ENCODE data around the gene AVP. TPM values are rescaled to one million over a fixed set of nuclear protein-coding genes. Genes with fewer than 3 reads are reported as not detected.
A peak's percentile ranks its signal among the peaks of the same experiment; 100 is the strongest.

The AVP gene
- total RNA-seq, 1 donor from 2014 or later: not detected

GRCh38 chr20:3115190-3116107, 30.9 kb upstream of the AVP start:
- DNase-seq (ENCODE audit: low spot score): peak; percentile 71
- peak; percentile 83 for TF ChIP-seq CTCF (IDR thresholded peaks at IDR 0.05)
- H3K36me3 Mint-ChIP-seq (ENCODE audit: low read depth): peaks cover 13% of the 10 kb centered on the region
- peaks cover 2% of the 10 kb centered on the region for H3K4me1 Mint-ChIP-seq (ENCODE audit: low read depth)
- H3K27ac Mint-ChIP-seq (ENCODE audit: unreplicated experiment): no peak overlapping the region
- H3K9me3 Mint-ChIP-seq (ENCODE audit: low read depth): no peaks in the 10 kb centered on the region
- no peaks in the 10 kb centered on the region for H3K27me3 Mint-ChIP-seq (ENCODE audit: low read depth)
- H3K4me3 Mint-ChIP-seq (ENCODE audit: unreplicated experiment): no peak overlapping the region

GRCh38 chr20:3111995-3112394, 27.5 kb upstream of the AVP start:
- Mint-ChIP-seq H3K9me3 (ENCODE audit: low read depth) (no peaks in the 10 kb centered on the region), H3K4me1 (ENCODE audit: low read depth) (peaks cover 2% of the 10 kb centered on the region), H3K4me3 (ENCODE audit: unreplicated experiment) (no peak overlapping the region), H3K27ac (ENCODE audit: unreplicated experiment) (no peak overlapping the region), H3K27me3 (ENCODE audit: low read depth) (no peaks in the 10 kb centered on the region), H3K36me3 (ENCODE audit: low read depth) (peaks cover 14% of the 10 kb centered on the region)
- TF ChIP-seq CTCF (IDR thresholded peaks at IDR 0.05): no peak
- no peak for DNase-seq (ENCODE audit: low spot score)

- H3K4me3 Mint-ChIP-seq (ENCODE audit: unreplicated experiment): no peak overlapping the region
Observed at GRCh38 chr20:3111507-3111906, 27.0 kb upstream of the AVP start.

GRCh38 chr20:3109350-3110302, 25.1 kb upstream of the AVP start:
- no peak overlapping the region for H3K4me3 Mint-ChIP-seq (ENCODE audit: unreplicated experiment)
- H3K4me1 Mint-ChIP-seq (ENCODE audit: low read depth): no peaks in the 10 kb centered on the region
- no peaks in the 10 kb centered on the region for H3K9me3 Mint-ChIP-seq (ENCODE audit: low read depth)
- TF ChIP-seq CTCF (IDR thresholded peaks at IDR 0.05): no peak
- no peak overlapping the region for H3K27ac Mint-ChIP-seq (ENCODE audit: unreplicated experiment)
- H3K27me3 Mint-ChIP-seq (ENCODE audit: low read depth): no peaks in the 10 kb centered on the region
- H3K36me3 Mint-ChIP-seq (ENCODE audit: low read depth): peaks cover 15% of the 10 kb centered on the region
- peak; percentile 86 for DNase-seq (ENCODE audit: low spot score)

More at GRCh38 chr20:3111507-3111906, 27.0 kb upstream of the AVP start:
- peaks cover 2% of the 10 kb centered on the region for H3K4me1 Mint-ChIP-seq (ENCODE audit: low read depth)
- no peak for TF ChIP-seq CTCF (IDR thresholded peaks at IDR 0.05)
- no peak overlapping the region for H3K27ac Mint-ChIP-seq (ENCODE audit: unreplicated experiment)
- no peaks in the 10 kb centered on the region for H3K9me3 Mint-ChIP-seq (ENCODE audit: low read depth)
- no peaks in the 10 kb centered on the region for H3K27me3 Mint-ChIP-seq (ENCODE audit: low read depth)
- H3K36me3 Mint-ChIP-seq (ENCODE audit: low read depth): peaks cover 15% of the 10 kb centered on the region
- DNase-seq (ENCODE audit: low spot score): no peak

- Mint-ChIP-seq H3K36me3 (ENCODE audit: low read depth) (peaks cover 8% of the 10 kb centered on the region), H3K9me3 (ENCODE audit: low read depth) (no peaks in the 10 kb centered on the region), H3K4me1 (ENCODE audit: low read depth) (no peaks in the 10 kb centered on the region), H3K27ac (ENCODE audit: unreplicated experiment) (no peak overlapping the region), H3K27me3 (ENCODE audit: low read depth) (no peaks in the 10 kb centered on the region), H3K4me3 (ENCODE audit: unreplicated experiment) (no peak overlapping the region)
- TF ChIP-seq CTCF (IDR thresholded peaks at IDR 0.05): no peak
- no peak for DNase-seq (ENCODE audit: low spot score)
Observed at GRCh38 chr20:3107464-3108025, 23.0 kb upstream of the AVP start.

All from chondrocyte (in vitro differentiated cells).